SU-DHL-6 (cell line): ENCODE measurements around the gene GIPC3.
A peak's percentile ranks its signal among the peaks of the same experiment; 100 is the strongest.

Experiments used
- H2AFZ ChIP-seq: fragments of 200-600 bp; sonication (generic); 2 replicates; pipeline ENCODE4 v1.6.1; 2014; ENCODE audit warnings: low read depth, mild to moderate bottlenecking, moderate library complexity, mixed read lengths, antibody characterized with exemption, low read length; ENCODE audit not compliant: severe bottlenecking
- H3F3A ChIP-seq: fragments of 200-600 bp; shearing (Covaris generic); 2 replicates; pipeline ENCODE4 v1.6.0; 2016; ENCODE audit warnings: antibody characterized with exemption, mild to moderate bottlenecking; ENCODE audit not compliant: insufficient read depth
- H3K27ac ChIP-seq: fragments of 200-600 bp; sonication (generic); 2 replicates; pipeline ENCODE4 v1.5.1; 2016; ENCODE audit warnings: low read depth, mild to moderate bottlenecking, low read length, moderate library complexity, mixed read lengths
- H3K27me3 ChIP-seq: fragments of 200-600 bp; sonication (generic), shearing (Covaris generic); 2 replicates; pipeline ENCODE4 v1.6.0; 2014; ENCODE audit warnings: mild to moderate bottlenecking, low read length
- H3K36me3 ChIP-seq: fragments of 200-600 bp; sonication (generic); 2 replicates; pipeline ENCODE4 v1.6.1; 2014; ENCODE audit warnings: mild to moderate bottlenecking, low read length, mixed read lengths
- H3K4me2 ChIP-seq: fragments of 300-600, 200-600 bp; shearing (Covaris generic), sonication (generic); 2 replicates; pipeline ENCODE4 v1.6.0; 2014; ENCODE audit warnings: low read length, low read depth, mild to moderate bottlenecking; ENCODE audit not compliant: poor library complexity, severe bottlenecking
- H3K4me3 ChIP-seq: fragments of 200-600 bp; sonication (generic); 2 replicates; pipeline ENCODE4 v1.5.1; 2014; ENCODE audit warnings: antibody characterized with exemption, low read length, mild to moderate bottlenecking, mixed read lengths; ENCODE audit not compliant: insufficient read depth, poor library complexity, severe bottlenecking
- H3K79me2 ChIP-seq: fragments of 200-600 bp; sonication (generic); 2 replicates; pipeline ENCODE4 v1.6.1; 2014; ENCODE audit warnings: mild to moderate bottlenecking, low read length, moderate library complexity; ENCODE audit not compliant: insufficient read depth
- H3K9ac ChIP-seq: fragments of 200-600 bp; sonication (generic); 2 replicates; pipeline ENCODE4 v1.7.0; 2014; ENCODE audit warnings: mild to moderate bottlenecking, low read length
- H3K9me2 ChIP-seq: fragments of 200-600 bp; sonication (generic); replicated peaks from 2 replicates; pipeline ENCODE4 v1.6.1; 2014; ENCODE audit warnings: low read length; ENCODE audit not compliant: insufficient read depth
- H3K9me3 ChIP-seq: fragments of 200-600 bp; sonication (generic); 2 replicates; pipeline ENCODE4 v1.6.1; 2014; ENCODE audit warnings: low read length, mixed read lengths; ENCODE audit not compliant: insufficient read depth
- H4K20me1 ChIP-seq: fragments of 200-600 bp; sonication (generic); 2 replicates; pipeline ENCODE4 v1.6.1; 2014; ENCODE audit warnings: low read depth, mild to moderate bottlenecking, antibody characterized with exemption, low read length, moderate library complexity, mixed read lengths
- EZH2phosphoT487 ChIP-seq: fragments of 200-600 bp; sonication (generic), shearing (Covaris generic); conservative IDR thresholded peaks from 2 replicates; pipeline ENCODE4 v1.6.1; 2018; ENCODE audit warnings: mild to moderate bottlenecking, antibody characterized with exemption, low read length, moderate library complexity, mixed read lengths
- TF ChIP-seq, protein P1 (sequence below): fragments of 200-600 bp; sonication (generic); IDR thresholded peaks from one replicate; pipeline ENCODE4 v1.5.1; 2017; ENCODE audit warnings: antibody characterized with exemption, mild to moderate bottlenecking, low read length, moderate library complexity; ENCODE audit not compliant: insufficient read depth, poor library complexity, severe bottlenecking

GIPC3 gene

DNA sequence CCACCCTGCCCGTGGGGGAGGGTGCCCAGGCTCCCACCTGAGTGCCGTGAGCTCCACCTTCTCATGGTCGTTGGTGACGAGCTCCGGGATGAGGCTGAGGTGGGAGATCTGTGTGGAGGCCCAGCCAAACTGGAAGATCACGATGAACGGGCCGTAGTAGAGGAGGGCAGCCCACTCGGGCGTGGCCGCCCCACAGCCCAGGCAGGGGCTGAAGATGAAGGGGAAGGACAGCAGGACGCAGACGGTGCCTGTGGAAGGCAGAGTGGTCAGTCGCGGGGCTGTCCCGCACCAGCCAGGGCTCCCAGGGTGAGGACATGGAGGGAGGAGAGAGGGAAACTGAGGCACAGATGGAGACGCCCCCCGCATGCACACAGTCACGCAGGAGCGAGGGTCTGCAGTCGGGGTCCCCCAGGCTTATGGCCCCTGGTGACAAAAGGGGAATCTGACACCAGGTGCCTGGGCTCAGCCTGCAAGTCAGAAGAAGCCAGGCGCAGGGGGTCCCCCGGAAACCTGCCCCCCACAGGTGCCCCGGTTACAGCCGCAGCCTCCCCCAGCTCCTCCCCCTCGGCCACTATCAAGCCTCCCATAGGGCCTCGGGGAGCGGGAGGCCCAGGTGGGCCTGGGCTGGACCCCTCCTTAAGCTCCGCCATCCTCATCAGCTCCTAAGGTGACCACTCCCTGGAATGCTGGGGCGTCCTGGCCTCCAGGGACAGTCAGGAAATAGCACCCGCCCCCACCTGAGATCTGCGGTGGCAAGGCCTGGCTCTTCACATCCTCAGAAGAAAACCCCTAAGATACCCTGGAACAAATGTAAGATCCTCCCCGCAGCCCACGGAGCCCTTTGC is 34.1 kb upstream of the GIPC3 start:
- Histone ChIP-seq H3K4me2 (no peak overlapping the region), H3K27ac (no peak overlapping the region), H4K20me1 (peaks cover 1% of the 10 kb centered on the region; the same call in 1 of the 2 replicates), H3K27me3 (no peaks in the 10 kb centered on the region), H3K4me3 (no peak overlapping the region), H3K9ac (no peak overlapping the region), H3K9me3 (no peaks in the 10 kb centered on the region), H3K36me3 (no peaks in the 10 kb centered on the region), H3K9me2 (no peaks in the 10 kb centered on the region), H3F3A (no peaks in the 10 kb centered on the region), H2AFZ (no peak overlapping the region), H3K79me2 (peaks cover 22% of the 10 kb centered on the region)
- TF ChIP-seq, protein P1, sequence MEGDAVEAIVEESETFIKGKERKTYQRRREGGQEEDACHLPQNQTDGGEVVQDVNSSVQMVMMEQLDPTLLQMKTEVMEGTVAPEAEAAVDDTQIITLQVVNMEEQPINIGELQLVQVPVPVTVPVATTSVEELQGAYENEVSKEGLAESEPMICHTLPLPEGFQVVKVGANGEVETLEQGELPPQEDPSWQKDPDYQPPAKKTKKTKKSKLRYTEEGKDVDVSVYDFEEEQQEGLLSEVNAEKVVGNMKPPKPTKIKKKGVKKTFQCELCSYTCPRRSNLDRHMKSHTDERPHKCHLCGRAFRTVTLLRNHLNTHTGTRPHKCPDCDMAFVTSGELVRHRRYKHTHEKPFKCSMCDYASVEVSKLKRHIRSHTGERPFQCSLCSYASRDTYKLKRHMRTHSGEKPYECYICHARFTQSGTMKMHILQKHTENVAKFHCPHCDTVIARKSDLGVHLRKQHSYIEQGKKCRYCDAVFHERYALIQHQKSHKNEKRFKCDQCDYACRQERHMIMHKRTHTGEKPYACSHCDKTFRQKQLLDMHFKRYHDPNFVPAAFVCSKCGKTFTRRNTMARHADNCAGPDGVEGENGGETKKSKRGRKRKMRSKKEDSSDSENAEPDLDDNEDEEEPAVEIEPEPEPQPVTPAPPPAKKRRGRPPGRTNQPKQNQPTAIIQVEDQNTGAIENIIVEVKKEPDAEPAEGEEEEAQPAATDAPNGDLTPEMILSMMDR: no peak
- TF ChIP-seq EZH2phosphoT487: no peak

DNA sequence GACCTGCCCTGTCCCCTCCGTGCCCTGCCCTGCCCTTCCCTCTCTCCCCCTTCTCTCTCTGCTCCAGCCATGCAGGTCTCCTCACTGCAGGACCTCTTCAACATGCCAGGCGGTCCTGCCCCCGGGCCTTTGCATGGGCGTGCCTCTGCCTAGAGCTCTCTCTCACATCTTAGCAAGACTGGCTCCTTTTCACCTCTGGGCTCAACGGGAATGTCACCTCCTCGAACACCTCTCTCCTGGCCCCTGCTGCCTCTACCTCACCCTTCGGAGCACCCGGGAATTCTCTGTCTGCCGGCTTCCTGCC is 33.5 kb upstream of the GIPC3 start:
- no peaks in the 10 kb centered on the region for H3F3A ChIP-seq
- TF ChIP-seq, protein P1: no peak
- no peak for TF ChIP-seq EZH2phosphoT487
- H3K9me2 ChIP-seq: no peaks in the 10 kb centered on the region
- H3K27ac ChIP-seq: no peak overlapping the region
- no peaks in the 10 kb centered on the region for H3K27me3 ChIP-seq
- no peaks in the 10 kb centered on the region for H3K9me3 ChIP-seq
- H3K9ac ChIP-seq: no peak overlapping the region
- H2AFZ ChIP-seq: no peak overlapping the region
- no peak overlapping the region for H3K4me3 ChIP-seq
- peaks cover 27% of the 10 kb centered on the region for H3K79me2 ChIP-seq
- peaks cover 7% of the 10 kb centered on the region; the same call in 1 of the 2 replicates for H4K20me1 ChIP-seq
- no peaks in the 10 kb centered on the region for H3K36me3 ChIP-seq
- no peak overlapping the region for H3K4me2 ChIP-seq

DNA sequence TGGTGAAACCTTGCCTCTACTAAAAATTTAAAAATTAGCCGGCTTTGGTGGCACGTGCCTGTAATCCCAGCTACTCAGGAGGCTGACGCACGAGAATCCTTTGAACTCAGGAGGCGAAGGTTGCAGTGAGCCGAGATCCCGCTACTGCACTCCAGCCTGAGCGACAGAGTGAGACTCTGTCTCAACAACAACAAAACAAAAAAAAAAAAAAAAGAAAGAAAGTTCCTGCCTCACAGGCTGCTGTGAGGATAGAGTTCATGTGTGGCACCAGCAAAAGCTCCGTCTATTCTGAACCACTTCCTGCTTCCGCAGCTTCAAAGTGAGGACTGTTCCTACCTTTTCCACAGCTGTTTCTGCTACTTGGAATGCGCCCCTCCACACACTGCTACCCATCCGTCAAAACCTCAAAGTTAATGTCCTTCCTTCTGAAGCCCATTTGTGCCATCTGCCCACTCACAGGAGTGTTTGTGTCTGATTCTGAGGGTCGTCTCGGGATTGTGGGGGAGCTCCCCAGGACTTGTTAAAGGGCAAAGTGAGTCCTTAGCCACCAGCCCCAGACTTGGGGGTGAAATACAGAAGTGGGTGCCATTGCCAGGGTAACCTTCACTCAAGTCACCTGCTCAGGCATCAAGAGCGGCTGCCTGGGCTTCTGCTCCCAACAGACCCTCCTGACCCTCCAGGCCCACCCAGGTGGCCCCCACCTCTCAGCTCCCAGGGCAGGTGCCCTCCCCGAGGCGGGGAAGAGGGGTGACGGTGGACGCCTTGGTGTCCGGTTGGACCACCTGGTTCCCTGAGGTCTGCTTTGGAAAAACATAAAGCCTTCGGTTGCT is 30.8 kb upstream of the GIPC3 start:
- Histone ChIP-seq H3K27ac (peak overlapping the region; percentile 33; the same call in 1 of the 2 replicates), H4K20me1 (peaks cover 7% of the 10 kb centered on the region; the same call in 1 of the 2 replicates), H3K9me2 (no peaks in the 10 kb centered on the region), H3K79me2 (peaks cover 30% of the 10 kb centered on the region), H3K9ac (no peak overlapping the region), H3K4me3 (no peak overlapping the region), H3K36me3 (no peaks in the 10 kb centered on the region), H3K27me3 (no peaks in the 10 kb centered on the region), H3K4me2 (no peak overlapping the region), H3K9me3 (no peaks in the 10 kb centered on the region), H3F3A (no peaks in the 10 kb centered on the region), H2AFZ (no peak overlapping the region)
- TF ChIP-seq, protein P1: no peak
- no peak for TF ChIP-seq EZH2phosphoT487
